HG02884 (cell line): Measurements from ENCODE around the gene BCL7A.
A peak's percentile ranks its signal among the peaks of the same experiment; 100 is the strongest.
"Not testable (repeated sequence)": the region's sequence is repeated elsewhere in the genome, so short reads cannot be mapped to it uniquely, and the experiment has no call there.

Experiments
- ATAC-seq: cut with Tn5 transposase; IDR thresholded peaks from one replicate; pipeline ENCODE4 v1.9.1; 2021; ENCODE audit warnings: mild to moderate bottlenecking, moderate library complexity; ENCODE audit not compliant: unreplicated experiment

Gene BCL7A

GRCh38 chr12:122021822-122022392 is at the start of gene BCL7A:
Gene BCL7A (plus strand): TSS chr12:122021884. CDS start chr12:122022092, 208 bp downstream.
- ATAC-seq, result no peak

GRCh38 chr12:121974026-121974985 is 47.4 kb upstream of the BCL7A start:
- no peak for ATAC-seq

GRCh38 chr12:121975021-121975420 is 46.7 kb upstream of the BCL7A start:
- no peak for ATAC-seq

- ATAC-seq, result no peak
Measured at GRCh38 chr12:121976950-121977349, 44.7 kb upstream of the BCL7A start.

GRCh38 chr12:121980191-121980891 is 41.3 kb upstream of the BCL7A start:
- ATAC-seq, result peak; percentile 59

- no peak for ATAC-seq
Measured at GRCh38 chr12:121980892-121981272, 40.8 kb upstream of the BCL7A start.

- no peak for ATAC-seq
Measured at GRCh38 chr12:121981456-121981855, 40.2 kb upstream of the BCL7A start.

GRCh38 chr12:121982950-121983349 is 38.7 kb upstream of the BCL7A start:
- no peak for ATAC-seq

- ATAC-seq, result no peak
Measured at GRCh38 chr12:121983536-121984210, 38.0 kb upstream of the BCL7A start.

- ATAC-seq, result no peak
Measured at GRCh38 chr12:121986489-121987245, 35.0 kb upstream of the BCL7A start.

- ATAC-seq, result not testable (repeated sequence)
Measured at GRCh38 chr12:121988519-121988918, 33.2 kb upstream of the BCL7A start.

GRCh38 chr12:121989276-121990113 is 32.2 kb upstream of the BCL7A start:
- ATAC-seq, result no peak

- ATAC-seq, result no peak
Measured at GRCh38 chr12:121990114-121990647, 31.5 kb upstream of the BCL7A start.

- peak; percentile 55 for ATAC-seq
Measured at GRCh38 chr12:121990692-121991603, 30.7 kb upstream of the BCL7A start.

- ATAC-seq, result peak; percentile 79
Measured at GRCh38 chr12:121992059-121992879, 29.4 kb upstream of the BCL7A start.

- no peak for ATAC-seq
Measured at GRCh38 chr12:121996050-121996944, 25.4 kb upstream of the BCL7A start.
